HCT116 (cell line): ENCODE data around the gene MIA2. TPM values are rescaled to one million over a fixed set of nuclear protein-coding genes. Genes with fewer than 3 reads are reported as not detected.

Source experiments
- ATAC-seq: fragments of 200-7000 bp; cut with Tn5 transposase; 2 replicates; pipeline ENCODE4 v1.9.1; 2020; ENCODE audit warnings: mild to moderate bottlenecking, moderate library complexity
- BruUV-seq: library from RNA; stranded (reverse); fragments of 400-500 nt; replicated peaks from 2 replicates; lab custom pipeline; 2021; lab: Mats Ljungman, UMichigan
- CTCF ChIA-PET: fragments of 300-600 bp; sonication (Branson Sonifier 250); formaldehyde crosslinking; loops from one replicate; lab custom pipeline; 2021; ENCODE audit warnings: antibody characterized with exemption; lab: Charles Lee
- POLR2A ChIA-PET: fragments of 300-600, 350-600 bp; sonication (Branson Sonifier 250); formaldehyde crosslinking; loops from one replicate; lab custom pipeline; 2021; ENCODE audit warnings: antibody characterized with exemption; lab: Charles Lee
- RAD21 ChIA-PET, 2 experiments: fragments of 300-600 bp; sonication (Branson Sonifier 250); formaldehyde crosslinking; loops; one replicate each; lab custom pipeline; 2023; ENCODE audit warnings: low total read pairs in 2 of 2; ENCODE audit not compliant: uncharacterized antibody in 2 of 2, unreplicated experiment in 2 of 2, low non-redundant PET in 1 of 2; lab: Charles Lee
- DNase-seq: peaks from one replicate; pipeline ENCODE4 v3.0.0-alpha.2; 2010; ENCODE audit warnings: low read depth, low spot score
- H2AFZ ChIP-seq: fragments of 200-600 bp; shearing (Covaris generic), sonication (generic); 2 replicates; pipeline ENCODE4 v1.6.1; 2017; ENCODE audit warnings: low read depth, mixed run types, mixed read lengths, antibody characterized with exemption, low read length; ENCODE audit not compliant: poor library complexity, severe bottlenecking
- H3K27ac ChIP-seq: 2 replicates; pipeline ENCODE4 v1.5.1; 2012; ENCODE audit warnings: low read depth, low read length
- H3K27me3 ChIP-seq: fragments of 200-600 bp; sonication (generic); 2 replicates; pipeline ENCODE4 v1.6.1; 2016; ENCODE audit warnings: mixed run types, low read length, mixed read lengths; ENCODE audit not compliant: insufficient read depth
- H3K36me3 ChIP-seq, 2 experiments: fragments of 200-500 bp in 1 of 2; fragments of 200-600 bp in 1 of 2; sonication (Bioruptor generic) in 1 of 2; sonication (generic) in 1 of 2; 2 replicates each; pipeline versions ENCODE4 v1.5.1 to v1.6.1; 2014 to 2016; ENCODE audit warnings: low read length in 2 of 2, inconsistent platforms in 1 of 2, mixed read lengths in 1 of 2, mixed run types in 1 of 2; ENCODE audit not compliant: insufficient read depth in 2 of 2, control insufficient read depth in 1 of 2
- H3K4me1 ChIP-seq, 2 experiments: fragments of 200-600 bp in 1 of 2; sonication (generic) in 1 of 2; 2 replicates each; pipeline versions ENCODE4 v1.5.1 to v1.6.1; 2012 to 2017; ENCODE audit warnings: low read length in 2 of 2, inconsistent platforms in 1 of 2, mild to moderate bottlenecking in 1 of 2, mixed read lengths in 1 of 2, mixed run types in 1 of 2, moderate library complexity in 1 of 2; ENCODE audit not compliant: insufficient read depth in 2 of 2, control insufficient read depth in 1 of 2
- H3K4me2 ChIP-seq: fragments of 200-600 bp; sonication (generic); 2 replicates; pipeline ENCODE4 v1.6.1; 2017; ENCODE audit warnings: mixed run types, low read length, mixed read lengths
- H3K4me3 ChIP-seq, 2 experiments: fragments of 200-600 bp in 1 of 2; sonication (generic) in 1 of 2; replicated peaks in 1 of 2; 2 replicates each; pipeline ENCODE4 v1.5.1; 2011 to 2016; ENCODE audit warnings: low read length in 2 of 2, control low read depth in 1 of 2, low read depth in 1 of 2, mild to moderate bottlenecking in 1 of 2, mixed read lengths in 1 of 2, mixed run types in 1 of 2
- H3K79me2 ChIP-seq: fragments of 200-600 bp; sonication (generic); 2 replicates; pipeline ENCODE4 v1.6.1; 2017; ENCODE audit warnings: mild to moderate bottlenecking, mixed run types, low read length, moderate library complexity, mixed read lengths; ENCODE audit not compliant: insufficient read depth
- H3K9ac ChIP-seq: fragments of 200-600 bp; sonication (generic); 2 replicates; pipeline ENCODE4 v1.6.1; 2016; ENCODE audit warnings: low read length, mixed read lengths
- H3K9me2 ChIP-seq: fragments of 200-600 bp; sonication (generic), shearing (Covaris generic); 2 replicates; pipeline ENCODE4 v1.6.1; 2017; ENCODE audit warnings: mixed run types, mild to moderate bottlenecking, moderate library complexity; ENCODE audit not compliant: insufficient read depth
- H3K9me3 ChIP-seq, 2 experiments: fragments of 200-500 bp in 1 of 2; fragments of 200-600 bp in 1 of 2; sonication (Bioruptor generic) in 1 of 2; sonication (generic) in 1 of 2; 2 replicates each; pipeline ENCODE4 v1.6.1; 2014 to 2017; ENCODE audit warnings: low read length in 2 of 2, mixed read lengths in 2 of 2, inconsistent platforms in 1 of 2, low read depth in 1 of 2, mild to moderate bottlenecking in 1 of 2, mixed run types in 1 of 2, moderate library complexity in 1 of 2; ENCODE audit not compliant: control insufficient read depth in 1 of 2, insufficient read depth in 1 of 2
- H4K20me1 ChIP-seq: fragments of 200-600 bp; sonication (generic), shearing (Covaris generic); 2 replicates; pipeline ENCODE4 v1.6.1; 2017; ENCODE audit warnings: mixed run types, mild to moderate bottlenecking, moderate library complexity; ENCODE audit not compliant: insufficient read depth
- CBX3 ChIP-seq: IDR thresholded peaks from 2 replicates; pipeline ENCODE4 v1.6.1; 2012; ENCODE audit warnings: low read depth
- CEBPB ChIP-seq: IDR thresholded peaks from 2 replicates; pipeline ENCODE4 v1.6.1; 2012; ENCODE audit warnings: low read depth
- EGR1 ChIP-seq: IDR thresholded peaks from 2 replicates; pipeline ENCODE4 v1.6.1; 2012; ENCODE audit warnings: low read depth
- ELF1 ChIP-seq: IDR thresholded peaks from 2 replicates; pipeline ENCODE4 v1.6.1; 2012; ENCODE audit warnings: low read depth, borderline replicate concordance
- EZH2phosphoT487 ChIP-seq: fragments of 200-600 bp; IDR thresholded peaks from 2 replicates; pipeline ENCODE4 v1.6.1; 2018; ENCODE audit warnings: antibody characterized with exemption, borderline replicate concordance
- FOSL1 ChIP-seq: IDR thresholded peaks from 2 replicates; pipeline ENCODE4 v1.6.1; 2012; ENCODE audit warnings: low read depth
- JUND ChIP-seq: IDR thresholded peaks from 2 replicates; pipeline ENCODE4 v1.6.1; 2012
- POLR2A ChIP-seq: IDR thresholded peaks from 2 replicates; pipeline ENCODE4 v1.7.0; 2011; ENCODE audit warnings: borderline replicate concordance; ENCODE audit not compliant: insufficient read depth, insufficient read length; ENCODE audit errors: extremely low read depth
- POLR2AphosphoS5 ChIP-seq: IDR thresholded peaks from 2 replicates; pipeline ENCODE4 v1.6.1; 2011; ENCODE audit warnings: mild to moderate bottlenecking, low read depth, low read length, moderate library complexity
- SIN3A ChIP-seq: IDR thresholded peaks from 2 replicates; pipeline ENCODE4 v1.6.1; 2012; ENCODE audit warnings: low read depth
- SP1 ChIP-seq: IDR thresholded peaks from 2 replicates; pipeline ENCODE4 v1.6.1; 2012; ENCODE audit warnings: low read depth
- SRF ChIP-seq: IDR thresholded peaks from 2 replicates; pipeline ENCODE4 v1.6.1; 2012; ENCODE audit warnings: low read depth
- TCF7L2 ChIP-seq: IDR thresholded peaks from 2 replicates; pipeline ENCODE4 v1.7.0; 2011; ENCODE audit warnings: borderline replicate concordance, inconsistent platforms; ENCODE audit not compliant: insufficient read depth, insufficient read length; ENCODE audit errors: extremely low read depth
- YY1 ChIP-seq: IDR thresholded peaks from 2 replicates; pipeline ENCODE4 v1.6.1; 2011; ENCODE audit warnings: low read length, low read depth, moderate library complexity, mild to moderate bottlenecking; ENCODE audit not compliant: insufficient replicate concordance; ENCODE audit errors: extremely low read depth
- ZFX ChIP-seq: fragments of 450-650 bp; IDR thresholded peaks from 2 replicates; pipeline ENCODE4 v1.6.1; 2017
- ZNF274 ChIP-seq: fragments of 200-500 bp; sonication (Bioruptor generic); IDR thresholded peaks from 2 replicates; pipeline ENCODE4 v1.6.1; 2014; ENCODE audit warnings: mild to moderate bottlenecking, low read depth, low read length, inconsistent platforms
- intact Hi-C: fragments of 100-400 bp; cut with micrococcal nuclease; formaldehyde crosslinking; loops from 2 replicates; pipeline ENCODE4 v1.10.0; 2022
- total RNA-seq: library from RNA; stranded (reverse); gene quantifications from one replicate; pipeline ENCODE4 v1.2.1, GENCODE V29; 2021; ENCODE audit not compliant: unreplicated experiment
- TF ChIP-seq, protein P1 (sequence below): IDR thresholded peaks from 2 replicates; pipeline ENCODE4 v1.6.1; 2012; ENCODE audit warnings: low read depth
- TF ChIP-seq, protein P2 (sequence below): IDR thresholded peaks from 2 replicates; pipeline ENCODE4 v1.6.1; 2012
- TF ChIP-seq, protein P3 (sequence below): IDR thresholded peaks from 2 replicates; pipeline ENCODE4 v1.6.1; 2011; ENCODE audit warnings: mild to moderate bottlenecking, low read length, moderate library complexity; ENCODE audit not compliant: insufficient replicate concordance; ENCODE audit errors: extremely low read depth
- TF ChIP-seq, protein P4 (sequence below): IDR thresholded peaks from 2 replicates; pipeline ENCODE4 v1.6.1; 2012

Gene MIA2
- total RNA-seq, 1 experiment from 2014 or later, result 31.1 TPM

GRCh38 chr14:39230416-39231035 lies 3.2 kb upstream of the MIA2 start:
- H3K36me3 ChIP-seq, result no peaks in the 10 kb centered on the region
- H4K20me1 ChIP-seq, result no peaks in the 10 kb centered on the region
- intact Hi-C loops, result loop anchor here (1.0 to 5.0 kb wide), 2 partner anchors 138 to 187 kb away; no protein-coding TSS in a partner anchor
- no peak overlapping the region for H3K27ac ChIP-seq
- ChIA-PET POLR2A (no interaction called here), RAD21 (interaction anchor here in 1 of 2 experiments (1.0 to 2.0 kb wide), 2 partner anchors 60 to 137 kb away, joined by 3 to 4 read pairs; partner anchors contain the start of gene TRAPPC6B), CTCF (interaction anchor here (0.9 to 1.7 kb wide), 2 partner anchors 60 to 138 kb away, joined by 3 to 5 read pairs; partner anchors contain the start of gene TRAPPC6B)
- no peaks in the 10 kb centered on the region; the same call in 1 of the 2 replicates for H3K9me2 ChIP-seq
- no peak for DNase-seq
- peaks cover 13 to 30% of the 10 kb centered on the region in 2 experiments; a peak in 3 of 4 replicates for H3K4me1 ChIP-seq
- no TSS peak for BruUV-seq
- no peaks in the 10 kb centered on the region for H3K27me3 ChIP-seq
- H2AFZ ChIP-seq, result peak overlapping the region; percentile 47
- H3K9me3 ChIP-seq, result no peaks in the 10 kb centered on the region
- H3K79me2 ChIP-seq, result no peaks in the 10 kb centered on the region
- no peak overlapping the region for H3K9ac ChIP-seq
- H3K4me2 ChIP-seq, result no peak overlapping the region
- no peak for TF ChIP-seq SIN3A
- no peak for TF ChIP-seq POLR2A
- no peak for TF ChIP-seq SP1
- TF ChIP-seq ELF1, result no peak
- TF ChIP-seq, protein P1, sequence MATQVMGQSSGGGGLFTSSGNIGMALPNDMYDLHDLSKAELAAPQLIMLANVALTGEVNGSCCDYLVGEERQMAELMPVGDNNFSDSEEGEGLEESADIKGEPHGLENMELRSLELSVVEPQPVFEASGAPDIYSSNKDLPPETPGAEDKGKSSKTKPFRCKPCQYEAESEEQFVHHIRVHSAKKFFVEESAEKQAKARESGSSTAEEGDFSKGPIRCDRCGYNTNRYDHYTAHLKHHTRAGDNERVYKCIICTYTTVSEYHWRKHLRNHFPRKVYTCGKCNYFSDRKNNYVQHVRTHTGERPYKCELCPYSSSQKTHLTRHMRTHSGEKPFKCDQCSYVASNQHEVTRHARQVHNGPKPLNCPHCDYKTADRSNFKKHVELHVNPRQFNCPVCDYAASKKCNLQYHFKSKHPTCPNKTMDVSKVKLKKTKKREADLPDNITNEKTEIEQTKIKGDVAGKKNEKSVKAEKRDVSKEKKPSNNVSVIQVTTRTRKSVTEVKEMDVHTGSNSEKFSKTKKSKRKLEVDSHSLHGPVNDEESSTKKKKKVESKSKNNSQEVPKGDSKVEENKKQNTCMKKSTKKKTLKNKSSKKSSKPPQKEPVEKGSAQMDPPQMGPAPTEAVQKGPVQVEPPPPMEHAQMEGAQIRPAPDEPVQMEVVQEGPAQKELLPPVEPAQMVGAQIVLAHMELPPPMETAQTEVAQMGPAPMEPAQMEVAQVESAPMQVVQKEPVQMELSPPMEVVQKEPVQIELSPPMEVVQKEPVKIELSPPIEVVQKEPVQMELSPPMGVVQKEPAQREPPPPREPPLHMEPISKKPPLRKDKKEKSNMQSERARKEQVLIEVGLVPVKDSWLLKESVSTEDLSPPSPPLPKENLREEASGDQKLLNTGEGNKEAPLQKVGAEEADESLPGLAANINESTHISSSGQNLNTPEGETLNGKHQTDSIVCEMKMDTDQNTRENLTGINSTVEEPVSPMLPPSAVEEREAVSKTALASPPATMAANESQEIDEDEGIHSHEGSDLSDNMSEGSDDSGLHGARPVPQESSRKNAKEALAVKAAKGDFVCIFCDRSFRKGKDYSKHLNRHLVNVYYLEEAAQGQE, result no peak
- no peak for TF ChIP-seq YY1
- TF ChIP-seq, protein P2, sequence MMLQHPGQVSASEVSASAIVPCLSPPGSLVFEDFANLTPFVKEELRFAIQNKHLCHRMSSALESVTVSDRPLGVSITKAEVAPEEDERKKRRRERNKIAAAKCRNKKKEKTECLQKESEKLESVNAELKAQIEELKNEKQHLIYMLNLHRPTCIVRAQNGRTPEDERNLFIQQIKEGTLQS, result no peak
- TF ChIP-seq, protein P3, sequence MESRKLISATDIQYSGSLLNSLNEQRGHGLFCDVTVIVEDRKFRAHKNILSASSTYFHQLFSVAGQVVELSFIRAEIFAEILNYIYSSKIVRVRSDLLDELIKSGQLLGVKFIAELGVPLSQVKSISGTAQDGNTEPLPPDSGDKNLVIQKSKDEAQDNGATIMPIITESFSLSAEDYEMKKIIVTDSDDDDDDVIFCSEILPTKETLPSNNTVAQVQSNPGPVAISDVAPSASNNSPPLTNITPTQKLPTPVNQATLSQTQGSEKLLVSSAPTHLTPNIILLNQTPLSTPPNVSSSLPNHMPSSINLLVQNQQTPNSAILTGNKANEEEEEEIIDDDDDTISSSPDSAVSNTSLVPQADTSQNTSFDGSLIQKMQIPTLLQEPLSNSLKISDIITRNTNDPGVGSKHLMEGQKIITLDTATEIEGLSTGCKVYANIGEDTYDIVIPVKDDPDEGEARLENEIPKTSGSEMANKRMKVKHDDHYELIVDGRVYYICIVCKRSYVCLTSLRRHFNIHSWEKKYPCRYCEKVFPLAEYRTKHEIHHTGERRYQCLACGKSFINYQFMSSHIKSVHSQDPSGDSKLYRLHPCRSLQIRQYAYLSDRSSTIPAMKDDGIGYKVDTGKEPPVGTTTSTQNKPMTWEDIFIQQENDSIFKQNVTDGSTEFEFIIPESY, result no peak
- no peak for TF ChIP-seq CBX3
- no peak for TF ChIP-seq FOSL1
- no peak for TF ChIP-seq ZNF274
- TF ChIP-seq POLR2AphosphoS5, result no peak
- TF ChIP-seq CEBPB, result no peak
- no peak for TF ChIP-seq EZH2phosphoT487
- TF ChIP-seq, protein P4, sequence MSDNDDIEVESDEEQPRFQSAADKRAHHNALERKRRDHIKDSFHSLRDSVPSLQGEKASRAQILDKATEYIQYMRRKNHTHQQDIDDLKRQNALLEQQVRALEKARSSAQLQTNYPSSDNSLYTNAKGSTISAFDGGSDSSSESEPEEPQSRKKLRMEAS, result no peak
- no peak for TF ChIP-seq EGR1
- no peak for TF ChIP-seq ZFX
- TF ChIP-seq SRF, result no peak
- TF ChIP-seq TCF7L2, result no peak
- no peak for TF ChIP-seq JUND
- no peak overlapping the region for H3K4me3 ChIP-seq
- no peak for ATAC-seq
